Lower leg skin (tissue), 4 donors: ENCODE measurements around the gene TMEM132A. TPM values are rescaled to one million over a fixed set of nuclear protein-coding genes. Genes with fewer than 3 reads are reported as not detected.

Experiments used
- DNase-seq, 2 donors: peaks; one replicate each; pipeline ENCODE4 v3.0.0-alpha.2; 2019; ENCODE audit warnings: low spot score in 2 of 2
- H3K4me3 ChIP-seq: fragments of 200-600 bp; sonication (generic); 2 replicates; pipeline ENCODE4 v1.5.1; 2017; ENCODE audit warnings: mild to moderate bottlenecking, low read depth; ENCODE audit not compliant: poor library complexity, severe bottlenecking
- POLR2A ChIP-seq, 2 donors: fragments of 450-650 bp; IDR thresholded peaks; one replicate each; pipeline ENCODE4 v1.6.1; 2016 to 2017; ENCODE audit warnings: antibody characterized with exemption in 2 of 2, mild to moderate bottlenecking in 1 of 2, moderate library complexity in 1 of 2
- WGBS, 2 donors: methylation state at CpG; one replicate each; pipeline ENCODE4 v1.1.5; 2018; 5-methylcytosine and 5-hydroxymethylcytosine counted together
- intact Hi-C: fragments of 100-400 bp; cut with DNase I; formaldehyde crosslinking; loops from one replicate; pipeline ENCODE4 v1.15.0; 2023; ENCODE audit warnings: low total_unique reads
- total RNA-seq, 4 donors: library from RNA; depleted of rRNA; stranded (reverse); fragments of >200 nt; gene quantifications; one replicate each; pipeline ENCODE4 v1.1.0, GENCODE V29; 2016
- TF ChIP-seq, protein P1 (sequence below), 3 donors: fragments of 450-650 bp; IDR thresholded peaks; one replicate each; pipeline ENCODE4 v1.5.1; 2016; ENCODE audit warnings: antibody characterized with exemption in 3 of 3, mild to moderate bottlenecking in 3 of 3, moderate library complexity in 2 of 3

Gene TMEM132A
- total RNA-seq, 4 donors from 2014 or later, result 2.9 to 13.7 (median 5.3) TPM

DNA sequence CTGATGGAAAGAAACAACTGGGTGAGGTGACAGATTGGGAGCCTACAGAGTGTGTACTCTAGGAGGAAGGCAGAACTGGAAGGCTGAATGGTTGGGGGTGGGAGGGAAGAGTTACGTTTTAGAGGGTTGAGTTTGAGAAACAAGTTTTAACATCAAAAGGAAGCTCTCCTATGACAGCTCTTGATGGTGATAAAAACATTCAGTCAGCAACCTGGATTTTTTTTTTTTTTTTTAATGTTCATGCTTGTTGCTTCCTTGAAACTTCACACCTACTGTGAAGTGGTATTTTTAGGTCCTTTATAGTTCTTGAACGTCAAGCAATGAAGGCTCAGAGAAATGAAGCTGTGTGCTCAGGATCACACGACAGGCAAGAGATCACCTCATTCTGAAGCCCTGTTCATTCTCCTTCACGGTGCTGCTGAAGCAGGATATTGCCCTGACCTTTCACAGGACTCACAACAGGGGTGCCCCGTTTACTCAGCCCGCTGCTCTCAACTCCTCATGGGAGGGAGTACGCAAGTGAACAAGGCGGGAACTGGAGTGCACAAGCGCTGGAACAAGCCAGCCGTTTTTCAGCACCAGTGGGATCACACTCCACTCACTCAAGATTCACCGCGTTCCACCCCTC, 11.9 kb upstream of the TMEM132A start:
- intact Hi-C loops, result no loop called here
- no peak for DNase-seq
- TF ChIP-seq, protein P1, sequence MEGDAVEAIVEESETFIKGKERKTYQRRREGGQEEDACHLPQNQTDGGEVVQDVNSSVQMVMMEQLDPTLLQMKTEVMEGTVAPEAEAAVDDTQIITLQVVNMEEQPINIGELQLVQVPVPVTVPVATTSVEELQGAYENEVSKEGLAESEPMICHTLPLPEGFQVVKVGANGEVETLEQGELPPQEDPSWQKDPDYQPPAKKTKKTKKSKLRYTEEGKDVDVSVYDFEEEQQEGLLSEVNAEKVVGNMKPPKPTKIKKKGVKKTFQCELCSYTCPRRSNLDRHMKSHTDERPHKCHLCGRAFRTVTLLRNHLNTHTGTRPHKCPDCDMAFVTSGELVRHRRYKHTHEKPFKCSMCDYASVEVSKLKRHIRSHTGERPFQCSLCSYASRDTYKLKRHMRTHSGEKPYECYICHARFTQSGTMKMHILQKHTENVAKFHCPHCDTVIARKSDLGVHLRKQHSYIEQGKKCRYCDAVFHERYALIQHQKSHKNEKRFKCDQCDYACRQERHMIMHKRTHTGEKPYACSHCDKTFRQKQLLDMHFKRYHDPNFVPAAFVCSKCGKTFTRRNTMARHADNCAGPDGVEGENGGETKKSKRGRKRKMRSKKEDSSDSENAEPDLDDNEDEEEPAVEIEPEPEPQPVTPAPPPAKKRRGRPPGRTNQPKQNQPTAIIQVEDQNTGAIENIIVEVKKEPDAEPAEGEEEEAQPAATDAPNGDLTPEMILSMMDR (IDR thresholded peaks at IDR 0.05), result no peak
- no peak overlapping the region for H3K4me3 ChIP-seq
- WGBS, 2 donors, result 69 to 75% methylated on average over 12 of the region's 12 CpGs

- H3K4me3 ChIP-seq, result no peak overlapping the region
- intact Hi-C loops, result no loop called here
- TF ChIP-seq POLR2A (IDR thresholded peaks at IDR 0.05), result no peak
- 65 to 76% methylated on average over 22 of the region's 22 CpGs for WGBS, 2 donors
- DNase-seq, result no peak
These were observed 11.3 kb upstream of the TMEM132A start for GRCh38 chr11:60912851-60913528.

GRCh38 chr11:60913793-60914632, 10.2 kb upstream of the TMEM132A start, which contains the start of gene TMEM109:
Gene TMEM109 (plus strand): TSS chr11:60914158. CDS start chr11:60919694, 5,536 bp downstream.
- 0 to 1% methylated on average over 45 to 57 of the region's 70 CpGs for WGBS, 2 donors
- TF ChIP-seq POLR2A (IDR thresholded peaks at IDR 0.05), result no peak
- TF ChIP-seq, protein P1 (IDR thresholded peaks at IDR 0.05), result no peak
- H3K4me3 ChIP-seq, result peak within 1 kb of the TSS; percentile 64
- DNase-seq, result peak; percentile 86 to 97
- intact Hi-C loops, result no loop called here

DNA sequence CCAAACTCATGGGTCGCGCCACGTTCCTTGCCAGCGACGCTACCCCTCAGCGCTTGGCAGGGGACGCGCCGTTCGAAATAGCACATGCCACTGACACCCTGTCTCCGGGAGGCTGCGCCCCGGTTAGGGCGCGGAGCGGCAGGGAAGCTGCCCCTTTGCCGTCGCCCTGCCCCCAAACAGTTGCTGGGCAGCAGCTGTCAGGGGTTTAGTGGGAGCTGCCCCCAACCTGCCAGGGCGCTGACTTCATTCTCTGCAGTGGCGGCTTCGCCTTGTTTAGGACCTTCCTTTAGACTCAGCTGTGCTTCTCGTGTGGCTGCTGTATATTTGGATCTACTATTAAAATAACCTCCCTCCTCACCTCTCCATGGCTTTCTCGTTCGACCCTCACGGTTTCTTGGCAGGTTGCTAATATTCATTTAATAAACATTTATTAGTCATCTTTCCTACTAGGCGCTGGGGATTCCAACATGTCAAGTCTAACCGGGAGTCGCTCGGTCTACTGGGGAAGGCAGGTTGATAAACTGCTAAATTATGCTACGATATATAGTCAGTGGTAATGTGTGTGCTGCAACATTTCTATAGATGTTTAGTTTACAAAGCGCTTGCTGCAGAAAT, 9.5 kb upstream of the TMEM132A start:
- no peak for DNase-seq
- TF ChIP-seq, protein P1 (IDR thresholded peaks at IDR 0.05), result no peak
- no peak for TF ChIP-seq POLR2A (IDR thresholded peaks at IDR 0.05)
- intact Hi-C loops, result no loop called here
- 1% methylated on average over 13 of the region's 31 CpGs for WGBS, 2 donors
- peak overlapping the region; percentile 64 for H3K4me3 ChIP-seq

DNA sequence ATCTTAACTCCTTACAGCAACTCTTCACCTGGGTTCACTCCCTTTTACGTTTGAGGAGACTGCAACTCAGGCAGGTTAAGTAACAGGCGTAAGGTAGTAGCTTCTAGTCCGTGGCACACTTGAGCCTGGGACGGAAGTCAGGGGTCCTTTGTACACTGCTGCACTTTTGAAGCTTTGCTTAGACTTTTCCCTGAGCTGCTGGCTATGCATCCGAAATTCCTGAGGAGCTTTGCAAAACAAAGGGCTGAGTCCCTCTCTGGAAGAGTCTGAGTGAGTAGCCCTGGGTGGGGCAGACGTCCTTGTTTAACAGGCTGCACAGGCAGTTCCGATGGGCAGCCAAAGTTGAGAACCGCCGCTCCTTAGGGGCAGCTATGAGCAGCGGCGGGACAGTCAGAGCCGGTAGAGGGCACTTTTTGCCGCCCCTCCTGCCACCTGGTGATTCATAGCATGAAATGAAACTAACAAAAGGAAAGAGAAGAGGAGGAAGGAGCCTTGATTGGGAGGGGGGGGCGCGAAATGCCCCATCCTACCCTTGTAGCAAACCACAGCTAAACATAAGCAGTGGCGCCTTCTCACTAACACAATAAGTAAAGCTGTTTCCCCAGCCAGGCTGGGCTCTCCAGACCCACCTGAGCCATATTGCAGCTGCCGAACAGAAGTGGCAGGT, 8.9 kb upstream of the TMEM132A start:
- DNase-seq, result peak; percentile 37 to 88
- TF ChIP-seq, protein P1 (IDR thresholded peaks at IDR 0.05), result no peak
- no peak for TF ChIP-seq POLR2A (IDR thresholded peaks at IDR 0.05)
- peak overlapping the region; percentile 13 for H3K4me3 ChIP-seq
- WGBS, 2 donors, result 6 to 10% methylated on average over 17 of the region's 17 CpGs
- intact Hi-C loops, result no loop called here
